LHCN-M2 (cell line): ENCODE data around the gene FAM107B. TPM values are rescaled to one million over a fixed set of nuclear protein-coding genes. Genes with fewer than 3 reads are reported as not detected.

ENCODE experiments used
- total RNA-seq: library from RNA; depleted of rRNA; stranded (reverse); fragments of >200 nt; gene quantifications from 2 replicates; pipeline ENCODE4 v1.2.3, GENCODE V29; 2014; rRNA removed

Gene FAM107B
- total RNA-seq, 1 experiment from 2014 or later = 8.6 TPM

Other genes with a start within 250 kb of the FAM107B start
- 0.96 and 1.1 TPM in 2 replicates for gene CDNF, start 63.1 kb upstream of the FAM107B start, total RNA-seq
- 27.3 and 31.1 TPM in 2 replicates for gene HSPA14, start 63.4 kb upstream of the FAM107B start, total RNA-seq
- 20.3 and 23.2 TPM in 2 replicates for gene MSANTD7, start 63.4 kb upstream of the FAM107B start, total RNA-seq
- gene SUV39H2, start 104.0 kb upstream of the FAM107B start, total RNA-seq = 29.0 and 34.0 TPM in 2 replicates
- gene DCLRE1C, start 179.2 kb upstream of the FAM107B start, total RNA-seq = 8.8 and 11.5 TPM in 2 replicates
- gene MEIG1, start 184.5 kb upstream of the FAM107B start, total RNA-seq = not detected in 2 replicates